HCT116 (cell line): ENCODE data around the gene ALOX12B. TPM values are rescaled to one million over a fixed set of nuclear protein-coding genes. Genes with fewer than 3 reads are reported as not detected.

ENCODE experiments used
- ATAC-seq: fragments of 200-7000 bp; cut with Tn5 transposase; 2 replicates; pipeline ENCODE4 v1.9.1; 2020; ENCODE audit warnings: mild to moderate bottlenecking, moderate library complexity
- BruUV-seq: library from RNA; stranded (reverse); fragments of 400-500 nt; replicated peaks from 2 replicates; lab custom pipeline; 2021; lab: Mats Ljungman, UMichigan
- CTCF ChIA-PET: fragments of 300-600 bp; sonication (Branson Sonifier 250); formaldehyde crosslinking; loops from one replicate; lab custom pipeline; 2021; ENCODE audit warnings: antibody characterized with exemption; lab: Charles Lee
- POLR2A ChIA-PET: fragments of 300-600, 350-600 bp; sonication (Branson Sonifier 250); formaldehyde crosslinking; loops from one replicate; lab custom pipeline; 2021; ENCODE audit warnings: antibody characterized with exemption; lab: Charles Lee
- RAD21 ChIA-PET, 2 experiments: fragments of 300-600 bp; sonication (Branson Sonifier 250); formaldehyde crosslinking; loops; one replicate each; lab custom pipeline; 2023; ENCODE audit warnings: low total read pairs in 2 of 2; ENCODE audit not compliant: uncharacterized antibody in 2 of 2, unreplicated experiment in 2 of 2, low non-redundant PET in 1 of 2; lab: Charles Lee
- DNase-seq: peaks from one replicate; pipeline ENCODE4 v3.0.0-alpha.2; 2010; ENCODE audit warnings: low read depth, low spot score
- H2AFZ ChIP-seq: fragments of 200-600 bp; shearing (Covaris generic), sonication (generic); 2 replicates; pipeline ENCODE4 v1.6.1; 2017; ENCODE audit warnings: low read depth, mixed run types, mixed read lengths, antibody characterized with exemption, low read length; ENCODE audit not compliant: poor library complexity, severe bottlenecking
- H3K27ac ChIP-seq: 2 replicates; pipeline ENCODE4 v1.5.1; 2012; ENCODE audit warnings: low read depth, low read length
- H3K27me3 ChIP-seq: fragments of 200-600 bp; sonication (generic); 2 replicates; pipeline ENCODE4 v1.6.1; 2016; ENCODE audit warnings: mixed run types, low read length, mixed read lengths; ENCODE audit not compliant: insufficient read depth
- H3K36me3 ChIP-seq, 2 experiments: fragments of 200-500 bp in 1 of 2; fragments of 200-600 bp in 1 of 2; sonication (Bioruptor generic) in 1 of 2; sonication (generic) in 1 of 2; 2 replicates each; pipeline versions ENCODE4 v1.5.1 to v1.6.1; 2014 to 2016; ENCODE audit warnings: low read length in 2 of 2, inconsistent platforms in 1 of 2, mixed read lengths in 1 of 2, mixed run types in 1 of 2; ENCODE audit not compliant: insufficient read depth in 2 of 2, control insufficient read depth in 1 of 2
- H3K4me1 ChIP-seq, 2 experiments: fragments of 200-600 bp in 1 of 2; sonication (generic) in 1 of 2; 2 replicates each; pipeline versions ENCODE4 v1.5.1 to v1.6.1; 2012 to 2017; ENCODE audit warnings: low read length in 2 of 2, inconsistent platforms in 1 of 2, mild to moderate bottlenecking in 1 of 2, mixed read lengths in 1 of 2, mixed run types in 1 of 2, moderate library complexity in 1 of 2; ENCODE audit not compliant: insufficient read depth in 2 of 2, control insufficient read depth in 1 of 2
- H3K4me2 ChIP-seq: fragments of 200-600 bp; sonication (generic); 2 replicates; pipeline ENCODE4 v1.6.1; 2017; ENCODE audit warnings: mixed run types, low read length, mixed read lengths
- H3K4me3 ChIP-seq, 2 experiments: fragments of 200-600 bp in 1 of 2; sonication (generic) in 1 of 2; replicated peaks in 1 of 2; 2 replicates each; pipeline ENCODE4 v1.5.1; 2011 to 2016; ENCODE audit warnings: low read length in 2 of 2, control low read depth in 1 of 2, low read depth in 1 of 2, mild to moderate bottlenecking in 1 of 2, mixed read lengths in 1 of 2, mixed run types in 1 of 2
- H3K79me2 ChIP-seq: fragments of 200-600 bp; sonication (generic); 2 replicates; pipeline ENCODE4 v1.6.1; 2017; ENCODE audit warnings: mild to moderate bottlenecking, mixed run types, low read length, moderate library complexity, mixed read lengths; ENCODE audit not compliant: insufficient read depth
- H3K9ac ChIP-seq: fragments of 200-600 bp; sonication (generic); 2 replicates; pipeline ENCODE4 v1.6.1; 2016; ENCODE audit warnings: low read length, mixed read lengths
- H3K9me2 ChIP-seq: fragments of 200-600 bp; sonication (generic), shearing (Covaris generic); 2 replicates; pipeline ENCODE4 v1.6.1; 2017; ENCODE audit warnings: mixed run types, mild to moderate bottlenecking, moderate library complexity; ENCODE audit not compliant: insufficient read depth
- H3K9me3 ChIP-seq, 2 experiments: fragments of 200-500 bp in 1 of 2; fragments of 200-600 bp in 1 of 2; sonication (Bioruptor generic) in 1 of 2; sonication (generic) in 1 of 2; 2 replicates each; pipeline ENCODE4 v1.6.1; 2014 to 2017; ENCODE audit warnings: low read length in 2 of 2, mixed read lengths in 2 of 2, inconsistent platforms in 1 of 2, low read depth in 1 of 2, mild to moderate bottlenecking in 1 of 2, mixed run types in 1 of 2, moderate library complexity in 1 of 2; ENCODE audit not compliant: control insufficient read depth in 1 of 2, insufficient read depth in 1 of 2
- H4K20me1 ChIP-seq: fragments of 200-600 bp; sonication (generic), shearing (Covaris generic); 2 replicates; pipeline ENCODE4 v1.6.1; 2017; ENCODE audit warnings: mixed run types, mild to moderate bottlenecking, moderate library complexity; ENCODE audit not compliant: insufficient read depth
- JUND ChIP-seq: IDR thresholded peaks from 2 replicates; pipeline ENCODE4 v1.6.1; 2012
- TCF7L2 ChIP-seq: IDR thresholded peaks from 2 replicates; pipeline ENCODE4 v1.7.0; 2011; ENCODE audit warnings: borderline replicate concordance, inconsistent platforms; ENCODE audit not compliant: insufficient read depth, insufficient read length; ENCODE audit errors: extremely low read depth
- YY1 ChIP-seq: IDR thresholded peaks from 2 replicates; pipeline ENCODE4 v1.6.1; 2011; ENCODE audit warnings: low read length, low read depth, moderate library complexity, mild to moderate bottlenecking; ENCODE audit not compliant: insufficient replicate concordance; ENCODE audit errors: extremely low read depth
- intact Hi-C: fragments of 100-400 bp; cut with micrococcal nuclease; formaldehyde crosslinking; loops from 2 replicates; pipeline ENCODE4 v1.10.0; 2022
- total RNA-seq: library from RNA; stranded (reverse); gene quantifications from one replicate; pipeline ENCODE4 v1.2.1, GENCODE V29; 2021; ENCODE audit not compliant: unreplicated experiment
- TF ChIP-seq, protein P1 (sequence below): IDR thresholded peaks from 2 replicates; pipeline ENCODE4 v1.6.1; 2012
- TF ChIP-seq, protein P2 (sequence below): IDR thresholded peaks from 2 replicates; pipeline ENCODE4 v1.6.1; 2012; ENCODE audit warnings: low read depth

ALOX12B gene
- total RNA-seq, 1 experiment from 2014 or later, result 3.8 TPM

DNA sequence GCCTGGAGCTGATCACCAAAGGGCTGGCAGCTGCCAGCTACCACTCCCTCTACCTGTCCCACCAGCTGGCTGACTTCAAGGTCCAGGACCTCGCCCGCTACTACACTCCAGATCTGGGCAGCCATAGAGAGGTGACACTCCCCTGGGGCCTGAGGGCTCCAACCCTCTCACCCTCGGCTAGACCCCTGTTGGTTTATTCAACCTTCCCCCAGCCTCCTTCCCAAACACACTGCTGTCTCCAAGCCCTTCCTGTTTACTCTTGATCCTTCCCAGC, 18.0 kb downstream of the ALOX12B start:
- no peaks in the 10 kb centered on the region for H3K9me3 ChIP-seq
- ChIA-PET RAD21 (interaction anchor here in 1 of 2 experiments (1.5 kb wide), 1 partner anchor 10 kb away, joined by 4 read pairs; no protein-coding TSS in a partner anchor), POLR2A (no interaction called here), CTCF (interaction anchor here (1.1 to 2.0 kb wide), 4 partner anchors 9 to 24 kb away, joined by 3 to 12 read pairs (median 6); no protein-coding TSS in a partner anchor)
- no peak overlapping the region for H3K4me3 ChIP-seq
- no peak for TF ChIP-seq YY1
- TF ChIP-seq, protein P1, sequence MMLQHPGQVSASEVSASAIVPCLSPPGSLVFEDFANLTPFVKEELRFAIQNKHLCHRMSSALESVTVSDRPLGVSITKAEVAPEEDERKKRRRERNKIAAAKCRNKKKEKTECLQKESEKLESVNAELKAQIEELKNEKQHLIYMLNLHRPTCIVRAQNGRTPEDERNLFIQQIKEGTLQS, result no peak
- H3K4me2 ChIP-seq, result no peak overlapping the region
- peaks cover 0 to 14% of the 10 kb centered on the region in 2 experiments; a peak in 1 of 4 replicates for H3K4me1 ChIP-seq
- ATAC-seq (no peak), DNase-seq (no peak)
- no peak overlapping the region for H2AFZ ChIP-seq
- H4K20me1 ChIP-seq, result no peaks in the 10 kb centered on the region
- peaks cover 4% of the 10 kb centered on the region; the same call in 1 of the 2 replicates for H3K27me3 ChIP-seq
- no peaks in the 10 kb centered on the region for H3K36me3 ChIP-seq
- BruUV-seq, result no TSS peak
- intact Hi-C loops, result no loop called here
- no peak overlapping the region for H3K27ac ChIP-seq
- H3K9ac ChIP-seq, result no peak overlapping the region
- no peaks in the 10 kb centered on the region for H3K79me2 ChIP-seq
- no peaks in the 10 kb centered on the region for H3K9me2 ChIP-seq

DNA sequence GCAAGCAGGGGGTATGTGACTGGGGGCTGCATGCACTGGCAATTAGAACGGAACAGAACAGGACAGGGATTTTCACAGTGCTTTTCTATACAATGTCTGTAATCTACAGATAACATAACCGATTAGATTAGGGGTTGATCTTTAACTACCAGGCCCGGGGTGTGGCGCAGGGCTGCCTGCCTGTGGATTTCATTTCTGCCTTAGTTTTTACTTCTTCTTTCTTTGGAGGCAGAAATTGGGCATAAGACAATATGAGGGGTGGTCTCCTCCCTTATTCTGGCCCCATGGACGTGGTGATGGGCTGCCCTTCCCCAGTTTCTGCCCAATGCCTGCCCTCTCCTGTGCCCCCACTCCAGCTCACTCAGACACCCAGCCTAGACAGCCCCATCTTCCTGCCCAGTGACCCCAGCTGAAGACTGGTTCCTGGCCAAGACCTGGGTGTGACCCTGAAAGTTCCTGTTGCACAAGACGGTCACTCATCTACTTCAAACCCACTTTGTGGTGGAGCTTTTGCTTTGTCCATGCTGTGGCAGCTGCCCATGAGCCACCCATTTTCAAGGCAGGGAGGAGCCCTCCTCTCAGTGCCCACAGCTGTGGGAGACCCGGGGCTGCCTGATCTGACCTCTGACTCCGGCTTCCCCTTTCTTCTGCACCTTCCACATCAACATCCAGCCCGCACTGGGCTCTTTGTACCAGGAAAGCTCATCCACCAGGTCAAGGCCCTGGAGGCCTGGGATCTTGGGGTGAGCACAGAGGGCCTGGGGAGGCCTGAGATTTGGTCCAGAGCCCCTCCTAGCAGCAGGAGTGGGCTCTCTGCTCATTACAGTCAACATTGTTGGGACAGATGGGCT, 18.6 kb downstream of the ALOX12B start:
- no peak overlapping the region for H3K4me2 ChIP-seq
- no peaks in the 10 kb centered on the region for H4K20me1 ChIP-seq
- H3K4me3 ChIP-seq, result no peak overlapping the region
- H3K79me2 ChIP-seq, result no peaks in the 10 kb centered on the region
- H3K36me3 ChIP-seq, result no peaks in the 10 kb centered on the region
- no peak overlapping the region for H3K9ac ChIP-seq
- peaks cover 3% of the 10 kb centered on the region; the same call in 1 of the 2 replicates for H3K27me3 ChIP-seq
- ChIA-PET RAD21 (interaction anchor here in 1 of 2 experiments (1.5 kb wide), 1 partner anchor 9 kb away, joined by 4 read pairs; no protein-coding TSS in a partner anchor), CTCF (interaction anchor here (1.1 to 2.0 kb wide), 4 partner anchors 9 to 25 kb away, joined by 3 to 12 read pairs (median 6); no protein-coding TSS in a partner anchor), POLR2A (no interaction called here)
- ATAC-seq, result no peak
- intact Hi-C loops, result no loop called here
- H3K9me3 ChIP-seq, result no peaks in the 10 kb centered on the region
- no peaks in the 10 kb centered on the region for H3K9me2 ChIP-seq
- no peak for DNase-seq
- BruUV-seq, result no TSS peak
- no peak overlapping the region for H2AFZ ChIP-seq
- H3K4me1 ChIP-seq, result peaks cover 0 to 9% of the 10 kb centered on the region in 2 experiments; a peak in 1 of 4 replicates
- TF ChIP-seq JUND (no peak), TCF7L2 (no peak)
- TF ChIP-seq, protein P2, sequence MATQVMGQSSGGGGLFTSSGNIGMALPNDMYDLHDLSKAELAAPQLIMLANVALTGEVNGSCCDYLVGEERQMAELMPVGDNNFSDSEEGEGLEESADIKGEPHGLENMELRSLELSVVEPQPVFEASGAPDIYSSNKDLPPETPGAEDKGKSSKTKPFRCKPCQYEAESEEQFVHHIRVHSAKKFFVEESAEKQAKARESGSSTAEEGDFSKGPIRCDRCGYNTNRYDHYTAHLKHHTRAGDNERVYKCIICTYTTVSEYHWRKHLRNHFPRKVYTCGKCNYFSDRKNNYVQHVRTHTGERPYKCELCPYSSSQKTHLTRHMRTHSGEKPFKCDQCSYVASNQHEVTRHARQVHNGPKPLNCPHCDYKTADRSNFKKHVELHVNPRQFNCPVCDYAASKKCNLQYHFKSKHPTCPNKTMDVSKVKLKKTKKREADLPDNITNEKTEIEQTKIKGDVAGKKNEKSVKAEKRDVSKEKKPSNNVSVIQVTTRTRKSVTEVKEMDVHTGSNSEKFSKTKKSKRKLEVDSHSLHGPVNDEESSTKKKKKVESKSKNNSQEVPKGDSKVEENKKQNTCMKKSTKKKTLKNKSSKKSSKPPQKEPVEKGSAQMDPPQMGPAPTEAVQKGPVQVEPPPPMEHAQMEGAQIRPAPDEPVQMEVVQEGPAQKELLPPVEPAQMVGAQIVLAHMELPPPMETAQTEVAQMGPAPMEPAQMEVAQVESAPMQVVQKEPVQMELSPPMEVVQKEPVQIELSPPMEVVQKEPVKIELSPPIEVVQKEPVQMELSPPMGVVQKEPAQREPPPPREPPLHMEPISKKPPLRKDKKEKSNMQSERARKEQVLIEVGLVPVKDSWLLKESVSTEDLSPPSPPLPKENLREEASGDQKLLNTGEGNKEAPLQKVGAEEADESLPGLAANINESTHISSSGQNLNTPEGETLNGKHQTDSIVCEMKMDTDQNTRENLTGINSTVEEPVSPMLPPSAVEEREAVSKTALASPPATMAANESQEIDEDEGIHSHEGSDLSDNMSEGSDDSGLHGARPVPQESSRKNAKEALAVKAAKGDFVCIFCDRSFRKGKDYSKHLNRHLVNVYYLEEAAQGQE, result no peak
- H3K27ac ChIP-seq, result no peak overlapping the region
